Measurements from ENCODE around the gene ZBTB42. TPM values are rescaled to one million over a fixed set of nuclear protein-coding genes. Genes with fewer than 3 reads are reported as not detected.

The ZBTB42 gene
- total and polyA plus RNA-seq, 2 of the 13 experiments (the other 11 are each of a cell fraction or from before 2014, with no cell fraction given), result 2.8 to 4.2 TPM

DNA sequence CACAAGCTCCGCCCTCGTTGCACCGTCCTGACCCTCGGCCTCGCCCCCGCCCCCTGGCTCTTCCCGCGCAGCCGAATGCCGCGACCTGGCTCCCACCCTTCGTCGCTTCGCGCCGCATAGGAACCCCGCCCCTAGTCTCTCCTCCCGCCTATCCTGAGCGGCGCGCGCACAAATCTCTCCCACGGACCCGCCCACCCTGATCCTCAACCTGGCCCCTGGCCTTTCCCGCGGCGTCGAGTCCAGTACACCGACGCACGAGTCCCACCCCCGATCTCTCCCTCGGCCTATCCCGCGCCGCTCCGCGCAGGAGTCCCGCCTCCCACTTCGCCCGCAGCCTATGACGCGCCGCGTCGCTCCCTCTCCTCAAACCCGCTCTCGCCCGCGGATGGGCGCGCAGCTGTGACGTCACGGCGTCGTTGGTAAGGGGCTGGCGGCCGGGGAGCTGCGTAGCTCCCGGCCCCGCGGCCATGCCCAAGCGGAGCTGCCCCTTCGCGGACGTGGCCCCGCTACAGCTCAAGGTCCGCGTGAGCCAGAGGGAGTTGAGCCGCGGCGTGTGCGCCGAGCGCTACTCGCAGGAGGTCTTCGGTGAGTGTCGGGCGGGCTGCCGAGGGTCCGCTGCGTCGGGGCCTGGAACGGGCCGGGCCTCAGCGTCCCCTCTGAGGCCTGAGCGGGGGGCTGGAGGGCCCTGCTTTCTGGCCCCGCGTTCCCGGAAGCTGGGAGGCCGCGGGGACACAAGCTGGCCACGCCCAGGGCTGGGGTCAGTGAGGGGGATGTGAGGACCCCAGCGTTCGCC, 48.0 kb upstream of the ZBTB42 start, which contains the start of gene SIVA1 (continued):
- TF ChIP-seq SCMH1 (CRISPR knock-in tag; IDR thresholded peaks at IDR 0.05; ENCODE audit: borderline replicate concordance) (no peak), MAFG (CRISPR knock-in tag; IDR thresholded peaks at IDR 0.05) (no peak), ZNF589 (CRISPR knock-in tag; conservative IDR thresholded peaks at IDR 0.05) (peak; percentile 87), ZNF431 (CRISPR knock-in tag; IDR thresholded peaks at IDR 0.05; ENCODE audit: borderline replicate concordance, low read depth) (peak; percentile 93), ZNF446 (CRISPR knock-in tag; IDR thresholded peaks at IDR 0.05) (no peak), ZNF761 (CRISPR knock-in tag; conservative IDR thresholded peaks at IDR 0.05) (peak; percentile 63), ZNF329 (CRISPR knock-in tag; IDR thresholded peaks at IDR 0.05; ENCODE audit: low read depth) (peak; percentile 80; the same call in 1 of the 2 replicates), ZNF850 (CRISPR knock-in tag; conservative IDR thresholded peaks at IDR 0.05) (no peak; the same call in 1 of the 2 replicates), TEAD2 (CRISPR knock-in tag; IDR thresholded peaks at IDR 0.05) (no peak), CHD4 (IDR thresholded peaks at IDR 0.05; ENCODE audit: borderline replicate concordance, low read length) (no peak), JUND (CRISPR knock-in tag; IDR thresholded peaks at IDR 0.05) (no peak), MTF1 (CRISPR knock-in tag; IDR thresholded peaks at IDR 0.05) (no peak), ZNF776 (CRISPR knock-in tag; IDR thresholded peaks at IDR 0.05) (peak; percentile 85), SP140L (CRISPR knock-in tag; IDR thresholded peaks at IDR 0.05; ENCODE audit: borderline replicate concordance) (no peak), RFX3 (CRISPR knock-in tag; IDR thresholded peaks at IDR 0.05) (no peak), HIVEP1 (CRISPR knock-in tag; IDR thresholded peaks at IDR 0.05) (no peak)
- TF ChIP-seq, protein P1, sequence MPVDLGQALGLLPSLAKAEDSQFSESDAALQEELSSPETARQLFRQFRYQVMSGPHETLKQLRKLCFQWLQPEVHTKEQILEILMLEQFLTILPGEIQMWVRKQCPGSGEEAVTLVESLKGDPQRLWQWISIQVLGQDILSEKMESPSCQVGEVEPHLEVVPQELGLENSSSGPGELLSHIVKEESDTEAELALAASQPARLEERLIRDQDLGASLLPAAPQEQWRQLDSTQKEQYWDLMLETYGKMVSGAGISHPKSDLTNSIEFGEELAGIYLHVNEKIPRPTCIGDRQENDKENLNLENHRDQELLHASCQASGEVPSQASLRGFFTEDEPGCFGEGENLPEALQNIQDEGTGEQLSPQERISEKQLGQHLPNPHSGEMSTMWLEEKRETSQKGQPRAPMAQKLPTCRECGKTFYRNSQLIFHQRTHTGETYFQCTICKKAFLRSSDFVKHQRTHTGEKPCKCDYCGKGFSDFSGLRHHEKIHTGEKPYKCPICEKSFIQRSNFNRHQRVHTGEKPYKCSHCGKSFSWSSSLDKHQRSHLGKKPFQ (CRISPR knock-in tag; IDR thresholded peaks at IDR 0.05; ENCODE audit: insufficient replicate concordance), result peak; percentile 7
- TF ChIP-seq, protein P2, sequence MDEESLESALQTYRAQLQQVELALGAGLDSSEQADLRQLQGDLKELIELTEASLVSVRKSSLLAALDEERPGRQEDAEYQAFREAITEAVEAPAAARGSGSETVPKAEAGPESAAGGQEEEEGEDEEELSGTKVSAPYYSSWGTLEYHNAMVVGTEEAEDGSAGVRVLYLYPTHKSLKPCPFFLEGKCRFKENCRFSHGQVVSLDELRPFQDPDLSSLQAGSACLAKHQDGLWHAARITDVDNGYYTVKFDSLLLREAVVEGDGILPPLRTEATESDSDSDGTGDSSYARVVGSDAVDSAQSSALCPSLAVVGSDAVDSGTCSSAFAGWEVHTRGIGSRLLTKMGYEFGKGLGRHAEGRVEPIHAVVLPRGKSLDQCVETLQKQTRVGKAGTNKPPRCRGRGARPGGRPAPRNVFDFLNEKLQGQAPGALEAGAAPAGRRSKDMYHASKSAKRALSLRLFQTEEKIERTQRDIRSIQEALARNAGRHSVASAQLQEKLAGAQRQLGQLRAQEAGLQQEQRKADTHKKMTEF (CRISPR knock-in tag; IDR thresholded peaks at IDR 0.05), result peak; percentile 89; the same call in 1 of the 2 replicates
- TF ChIP-seq, protein P3, sequence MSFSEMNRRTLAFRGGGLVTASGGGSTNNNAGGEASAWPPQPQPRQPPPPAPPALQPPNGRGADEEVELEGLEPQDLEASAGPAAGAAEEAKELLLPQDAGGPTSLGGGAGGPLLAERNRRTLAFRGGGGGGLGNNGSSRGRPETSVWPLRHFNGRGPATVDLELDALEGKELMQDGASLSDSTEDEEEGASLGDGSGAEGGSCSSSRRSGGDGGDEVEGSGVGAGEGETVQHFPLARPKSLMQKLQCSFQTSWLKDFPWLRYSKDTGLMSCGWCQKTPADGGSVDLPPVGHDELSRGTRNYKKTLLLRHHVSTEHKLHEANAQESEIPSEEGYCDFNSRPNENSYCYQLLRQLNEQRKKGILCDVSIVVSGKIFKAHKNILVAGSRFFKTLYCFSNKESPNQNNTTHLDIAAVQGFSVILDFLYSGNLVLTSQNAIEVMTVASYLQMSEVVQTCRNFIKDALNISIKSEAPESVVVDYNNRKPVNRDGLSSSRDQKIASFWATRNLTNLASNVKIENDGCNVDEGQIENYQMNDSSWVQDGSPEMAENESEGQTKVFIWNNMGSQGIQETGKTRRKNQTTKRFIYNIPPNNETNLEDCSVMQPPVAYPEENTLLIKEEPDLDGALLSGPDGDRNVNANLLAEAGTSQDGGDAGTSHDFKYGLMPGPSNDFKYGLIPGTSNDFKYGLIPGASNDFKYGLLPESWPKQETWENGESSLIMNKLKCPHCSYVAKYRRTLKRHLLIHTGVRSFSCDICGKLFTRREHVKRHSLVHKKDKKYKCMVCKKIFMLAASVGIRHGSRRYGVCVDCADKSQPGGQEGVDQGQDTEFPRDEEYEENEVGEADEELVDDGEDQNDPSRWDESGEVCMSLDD (CRISPR knock-in tag; IDR thresholded peaks at IDR 0.05; ENCODE audit: borderline replicate concordance), result no peak; the same call in 1 of the 2 replicates
- TF ChIP-seq, protein P4, sequence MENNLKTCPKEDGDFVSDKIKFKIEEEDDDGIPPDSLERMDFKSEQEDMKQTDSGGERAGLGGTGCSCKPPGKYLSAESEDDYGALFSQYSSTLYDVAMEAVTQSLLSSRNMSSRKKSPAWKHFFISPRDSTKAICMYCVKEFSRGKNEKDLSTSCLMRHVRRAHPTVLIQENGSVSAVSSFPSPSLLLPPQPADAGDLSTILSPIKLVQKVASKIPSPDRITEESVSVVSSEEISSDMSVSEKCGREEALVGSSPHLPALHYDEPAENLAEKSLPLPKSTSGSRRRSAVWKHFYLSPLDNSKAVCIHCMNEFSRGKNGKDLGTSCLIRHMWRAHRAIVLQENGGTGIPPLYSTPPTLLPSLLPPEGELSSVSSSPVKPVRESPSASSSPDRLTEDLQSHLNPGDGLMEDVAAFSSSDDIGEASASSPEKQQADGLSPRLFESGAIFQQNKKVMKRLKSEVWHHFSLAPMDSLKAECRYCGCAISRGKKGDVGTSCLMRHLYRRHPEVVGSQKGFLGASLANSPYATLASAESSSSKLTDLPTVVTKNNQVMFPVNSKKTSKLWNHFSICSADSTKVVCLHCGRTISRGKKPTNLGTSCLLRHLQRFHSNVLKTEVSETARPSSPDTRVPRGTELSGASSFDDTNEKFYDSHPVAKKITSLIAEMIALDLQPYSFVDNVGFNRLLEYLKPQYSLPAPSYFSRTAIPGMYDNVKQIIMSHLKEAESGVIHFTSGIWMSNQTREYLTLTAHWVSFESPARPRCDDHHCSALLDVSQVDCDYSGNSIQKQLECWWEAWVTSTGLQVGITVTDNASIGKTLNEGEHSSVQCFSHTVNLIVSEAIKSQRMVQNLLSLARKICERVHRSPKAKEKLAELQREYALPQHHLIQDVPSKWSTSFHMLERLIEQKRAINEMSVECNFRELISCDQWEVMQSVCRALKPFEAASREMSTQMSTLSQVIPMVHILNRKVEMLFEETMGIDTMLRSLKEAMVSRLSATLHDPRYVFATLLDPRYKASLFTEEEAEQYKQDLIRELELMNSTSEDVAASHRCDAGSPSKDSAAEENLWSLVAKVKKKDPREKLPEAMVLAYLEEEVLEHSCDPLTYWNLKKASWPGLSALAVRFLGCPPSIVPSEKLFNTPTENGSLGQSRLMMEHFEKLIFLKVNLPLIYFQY (CRISPR knock-in tag; IDR thresholded peaks at IDR 0.05; ENCODE audit: borderline replicate concordance), result no peak; the same call in 1 of the 2 replicates

Measured in HepG2 (cell line).